ENCODE results near the gene KLK10.

The KLK10 gene

DNA sequence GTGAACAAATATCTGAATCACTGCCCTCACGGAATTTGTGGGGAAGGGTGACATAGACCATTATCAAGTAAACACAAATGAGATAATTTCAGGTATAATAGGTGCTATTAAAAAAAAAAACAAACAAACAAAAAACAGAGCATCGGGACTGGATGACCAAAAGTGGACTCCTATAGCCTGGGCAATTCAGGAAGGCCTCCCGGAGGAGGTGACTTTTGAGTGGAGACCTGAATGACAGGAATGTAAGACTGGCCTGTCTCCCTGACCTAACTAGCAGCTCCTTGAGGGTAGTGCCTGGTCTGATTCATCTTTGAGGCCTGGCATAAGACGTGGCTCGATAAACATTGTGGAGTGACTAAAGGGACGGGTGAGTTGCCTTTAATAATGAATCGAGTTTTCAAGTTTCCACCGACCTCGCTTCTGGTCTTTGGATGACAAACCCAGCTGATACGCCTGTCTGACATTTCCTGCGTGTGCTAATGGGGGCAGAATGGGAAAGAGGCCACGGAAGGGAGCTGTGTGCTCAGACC is 6.8 kb downstream of the KLK10 start:
- Histone ChIP-seq H3K4me2 (ENCODE audit: low read length) (no peak overlapping the region), H3K36me3 (ENCODE audit: control insufficient read depth, insufficient read depth, low read length) (no peaks in the 10 kb centered on the region), H3K4ac (ENCODE audit: low read depth, low read length) (no peak overlapping the region), H4K5ac (ENCODE audit: low read length) (no peak overlapping the region), H3K27ac (ENCODE audit: low read depth, low read length) (no peak overlapping the region), H3K9ac (ENCODE audit: low read length) (no peak overlapping the region), H3K4me1 (ENCODE audit: control insufficient read depth, low read depth, low read length) (no peaks in the 10 kb centered on the region), H2BK5ac (ENCODE audit: low read length) (no peak overlapping the region), H3K79me2 (ENCODE audit: control insufficient read depth, insufficient read depth, low read length) (no peaks in the 10 kb centered on the region), H3K4me3 (ENCODE audit: low read length) (no peak overlapping the region), H3K27me3 (ENCODE audit: insufficient read depth, low read length, poor library complexity) (peaks cover 5% of the 10 kb centered on the region), H2BK15ac (replicated peaks; ENCODE audit: low read depth) (no peak overlapping the region), H2BK120ac (ENCODE audit: low read depth, low read length) (no peak overlapping the region), H2AK5ac (ENCODE audit: low read length) (no peak overlapping the region), H3K23ac (ENCODE audit: low read length) (no peak overlapping the region), H3K79me1 (ENCODE audit: low read length) (no peaks in the 10 kb centered on the region), H4K8ac (ENCODE audit: low read depth, low read length) (no peak overlapping the region), H3K18ac (ENCODE audit: low read length) (no peak overlapping the region), H3K56ac (ENCODE audit: low read length) (no peak overlapping the region)
- no peak for DNase-seq
- WGBS (ENCODE audit: extremely low coverage, insufficient coverage, low lambda C conversion rate), result no CpG with 5 or more reads among the region's 12 CpGs

DNA sequence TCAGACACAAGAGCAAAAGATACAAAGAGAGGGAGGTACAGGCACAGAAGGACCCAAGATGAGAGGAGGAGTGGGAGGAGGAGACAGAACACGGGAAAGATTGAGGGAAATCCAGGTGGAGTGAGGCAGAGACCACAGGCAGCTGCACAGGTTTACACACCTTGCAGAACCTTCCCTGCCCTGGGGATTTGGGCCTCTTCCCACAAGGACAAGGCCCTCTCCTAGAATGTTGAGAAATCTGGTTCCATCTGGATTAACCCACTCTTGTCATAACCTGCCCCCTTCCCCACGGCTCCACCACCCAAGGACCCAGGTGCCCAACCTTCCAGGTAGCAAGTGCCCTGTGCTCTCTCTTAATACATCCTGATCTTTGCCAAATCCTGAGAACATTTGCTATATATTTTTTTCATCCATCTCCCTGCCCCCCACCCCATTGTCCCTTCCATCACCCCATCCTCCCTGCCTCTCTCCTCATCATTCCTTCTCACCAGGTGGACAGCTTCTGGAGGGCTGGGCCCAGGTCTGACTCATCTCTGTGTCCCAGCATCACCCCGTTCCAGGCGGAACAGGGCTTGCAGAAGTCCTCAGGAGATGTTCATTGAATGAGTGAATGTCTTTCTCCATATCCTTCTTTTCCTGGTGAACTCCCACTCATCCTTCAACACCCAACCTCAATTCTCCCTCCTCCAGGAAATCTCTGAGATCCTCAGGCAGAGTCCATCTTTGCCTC is 9.3 kb downstream of the KLK10 start:
- Histone ChIP-seq H2AK5ac (ENCODE audit: low read length) (no peak overlapping the region), H3K36me3 (ENCODE audit: control insufficient read depth, insufficient read depth, low read length) (no peaks in the 10 kb centered on the region), H4K5ac (ENCODE audit: low read length) (no peak overlapping the region), H3K27ac (ENCODE audit: low read depth, low read length) (no peak overlapping the region), H2BK5ac (ENCODE audit: low read length) (no peak overlapping the region), H3K56ac (ENCODE audit: low read length) (no peak overlapping the region), H3K4me1 (ENCODE audit: control insufficient read depth, low read depth, low read length) (no peaks in the 10 kb centered on the region), H2BK15ac (replicated peaks; ENCODE audit: low read depth) (no peak overlapping the region), H4K8ac (ENCODE audit: low read depth, low read length) (no peak overlapping the region), H3K27me3 (ENCODE audit: insufficient read depth, low read length, poor library complexity) (no peaks in the 10 kb centered on the region), H2BK120ac (ENCODE audit: low read depth, low read length) (no peak overlapping the region), H3K9ac (ENCODE audit: low read length) (no peak overlapping the region), H3K23ac (ENCODE audit: low read length) (no peak overlapping the region), H3K4me3 (ENCODE audit: low read length) (no peak overlapping the region), H3K18ac (ENCODE audit: low read length) (no peak overlapping the region), H3K79me2 (ENCODE audit: control insufficient read depth, insufficient read depth, low read length) (no peaks in the 10 kb centered on the region), H3K4me2 (ENCODE audit: low read length) (no peak overlapping the region), H3K79me1 (ENCODE audit: low read length) (no peaks in the 10 kb centered on the region), H3K4ac (ENCODE audit: low read depth, low read length) (no peak overlapping the region)
- no CpG with 5 or more reads among the region's 4 CpGs for WGBS (ENCODE audit: extremely low coverage, insufficient coverage, low lambda C conversion rate)
- no peak for DNase-seq

GRCh38 chr19:51009061-51009891 is 10.2 kb downstream of the KLK10 start:
- H3K4ac ChIP-seq (ENCODE audit: low read depth, low read length), result no peak overlapping the region
- no peaks in the 10 kb centered on the region for H3K36me3 ChIP-seq (ENCODE audit: control insufficient read depth, insufficient read depth, low read length)
- H3K79me2 ChIP-seq (ENCODE audit: control insufficient read depth, insufficient read depth, low read length), result no peaks in the 10 kb centered on the region
- H2BK120ac ChIP-seq (ENCODE audit: low read depth, low read length), result no peak overlapping the region
- no peaks in the 10 kb centered on the region for H3K27me3 ChIP-seq (ENCODE audit: insufficient read depth, low read length, poor library complexity)
- no peak overlapping the region for H3K4me2 ChIP-seq (ENCODE audit: low read length)
- H3K23ac ChIP-seq (ENCODE audit: low read length), result no peak overlapping the region
- no peak overlapping the region for H4K5ac ChIP-seq (ENCODE audit: low read length)
- H3K27ac ChIP-seq (ENCODE audit: low read depth, low read length), result no peak overlapping the region
- no peaks in the 10 kb centered on the region for H3K79me1 ChIP-seq (ENCODE audit: low read length)
- H2BK15ac ChIP-seq (replicated peaks; ENCODE audit: low read depth), result no peak overlapping the region
- no peak overlapping the region for H4K8ac ChIP-seq (ENCODE audit: low read depth, low read length)
- no peak overlapping the region for H3K18ac ChIP-seq (ENCODE audit: low read length)
- no peak overlapping the region for H3K9ac ChIP-seq (ENCODE audit: low read length)
- WGBS (ENCODE audit: extremely low coverage, insufficient coverage, low lambda C conversion rate), result no CpG with 5 or more reads among the region's 19 CpGs
- no peak overlapping the region for H2BK5ac ChIP-seq (ENCODE audit: low read length)
- H3K4me1 ChIP-seq (ENCODE audit: control insufficient read depth, low read depth, low read length), result no peaks in the 10 kb centered on the region
- H2AK5ac ChIP-seq (ENCODE audit: low read length), result no peak overlapping the region
- H3K56ac ChIP-seq (ENCODE audit: low read length), result no peak overlapping the region
- H3K4me3 ChIP-seq (ENCODE audit: low read length), result no peak overlapping the region
- no peak for DNase-seq

DNA sequence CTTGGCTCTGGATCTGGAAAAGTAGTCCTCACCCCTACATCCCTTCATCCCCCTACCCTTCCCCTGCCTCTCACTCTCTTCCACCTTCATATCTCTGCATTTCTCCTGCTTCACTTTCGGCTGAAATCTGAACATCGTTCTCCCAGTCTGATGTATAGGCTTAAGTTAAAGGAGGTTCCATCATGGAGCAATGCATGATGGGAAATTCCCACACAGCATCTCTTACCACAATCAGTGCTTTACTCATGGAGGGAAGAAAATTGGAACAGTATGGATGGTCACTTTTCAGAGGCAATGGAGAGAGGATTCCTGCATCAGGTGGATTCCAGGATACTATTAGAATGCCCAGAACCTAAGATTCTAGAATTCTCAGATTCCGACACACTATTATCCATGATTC is 12.0 kb downstream of the KLK10 start:
- no peaks in the 10 kb centered on the region for H3K79me2 ChIP-seq (ENCODE audit: control insufficient read depth, insufficient read depth, low read length)
- H3K4me1 ChIP-seq (ENCODE audit: control insufficient read depth, low read depth, low read length), result no peaks in the 10 kb centered on the region
- H4K8ac ChIP-seq (ENCODE audit: low read depth, low read length), result no peak overlapping the region
- no peak overlapping the region for H3K9ac ChIP-seq (ENCODE audit: low read length)
- no peak overlapping the region for H3K56ac ChIP-seq (ENCODE audit: low read length)
- H2AK5ac ChIP-seq (ENCODE audit: low read length), result no peak overlapping the region
- H4K5ac ChIP-seq (ENCODE audit: low read length), result no peak overlapping the region
- H3K23ac ChIP-seq (ENCODE audit: low read length), result no peak overlapping the region
- no peaks in the 10 kb centered on the region for H3K36me3 ChIP-seq (ENCODE audit: control insufficient read depth, insufficient read depth, low read length)
- H2BK5ac ChIP-seq (ENCODE audit: low read length), result no peak overlapping the region
- no peak overlapping the region for H3K4ac ChIP-seq (ENCODE audit: low read depth, low read length)
- H3K4me2 ChIP-seq (ENCODE audit: low read length), result no peak overlapping the region
- H3K18ac ChIP-seq (ENCODE audit: low read length), result no peak overlapping the region
- H3K79me1 ChIP-seq (ENCODE audit: low read length), result no peaks in the 10 kb centered on the region
- H2BK120ac ChIP-seq (ENCODE audit: low read depth, low read length), result no peak overlapping the region
- H2BK15ac ChIP-seq (replicated peaks; ENCODE audit: low read depth), result no peak overlapping the region
- no CpG with 5 or more reads among the region's 3 CpGs for WGBS (ENCODE audit: extremely low coverage, insufficient coverage, low lambda C conversion rate)
- no peak overlapping the region for H3K4me3 ChIP-seq (ENCODE audit: low read length)
- H3K27me3 ChIP-seq (ENCODE audit: insufficient read depth, low read length, poor library complexity), result no peaks in the 10 kb centered on the region
- no peak overlapping the region for H3K27ac ChIP-seq (ENCODE audit: low read depth, low read length)
- no peak for DNase-seq

GRCh38 chr19:51006406-51006805 is 13.1 kb downstream of the KLK10 start:
- Histone ChIP-seq H3K27me3 (ENCODE audit: insufficient read depth, low read length, poor library complexity) (no peaks in the 10 kb centered on the region), H3K4ac (ENCODE audit: low read depth, low read length) (no peak overlapping the region)

More at GRCh38 chr19:51006406-51006805, 13.1 kb downstream of the KLK10 start:
- no peak overlapping the region for H3K23ac ChIP-seq (ENCODE audit: low read length)
- H2BK120ac ChIP-seq (ENCODE audit: low read depth, low read length), result no peak overlapping the region
- H3K79me2 ChIP-seq (ENCODE audit: control insufficient read depth, insufficient read depth, low read length), result no peaks in the 10 kb centered on the region
- no peak overlapping the region for H4K8ac ChIP-seq (ENCODE audit: low read depth, low read length)
- H3K27ac ChIP-seq (ENCODE audit: low read depth, low read length), result no peak overlapping the region
- H3K56ac ChIP-seq (ENCODE audit: low read length), result no peak overlapping the region
- H2BK5ac ChIP-seq (ENCODE audit: low read length), result no peak overlapping the region
- no peak overlapping the region for H3K4me3 ChIP-seq (ENCODE audit: low read length)
- no peak for DNase-seq
- no peaks in the 10 kb centered on the region for H3K4me1 ChIP-seq (ENCODE audit: control insufficient read depth, low read depth, low read length)
- no peak overlapping the region for H2BK15ac ChIP-seq (replicated peaks; ENCODE audit: low read depth)
- no peak overlapping the region for H3K18ac ChIP-seq (ENCODE audit: low read length)
- no peak overlapping the region for H3K9ac ChIP-seq (ENCODE audit: low read length)
- H4K5ac ChIP-seq (ENCODE audit: low read length), result no peak overlapping the region
- WGBS (ENCODE audit: extremely low coverage, insufficient coverage, low lambda C conversion rate), result no CpG with 5 or more reads among the region's 8 CpGs
- no peak overlapping the region for H3K4me2 ChIP-seq (ENCODE audit: low read length)
- H3K79me1 ChIP-seq (ENCODE audit: low read length), result no peaks in the 10 kb centered on the region
- H3K36me3 ChIP-seq (ENCODE audit: control insufficient read depth, insufficient read depth, low read length), result no peaks in the 10 kb centered on the region
- H2AK5ac ChIP-seq (ENCODE audit: low read length), result no peak overlapping the region

All from mesendoderm (in vitro differentiated cells).